HepG2 (cell line): ENCODE results near the gene ADIPOR2. TPM values are rescaled to one million over a fixed set of nuclear protein-coding genes. Genes with fewer than 3 reads are reported as not detected.

ENCODE experiments used
- ATF7-NPFF ChIP-seq: sonication (generic); formaldehyde crosslinking; IDR thresholded peaks from 2 replicates; pipeline ENCODE4 v1.8.1; 2023; ENCODE audit warnings: mild to moderate bottlenecking, low read depth, missing genetic modification reagents, moderate library complexity
- NFKB2 ChIP-seq: sonication (generic); formaldehyde crosslinking; IDR thresholded peaks from 2 replicates; pipeline ENCODE4 v1.4.0; 2020; ENCODE audit warnings: missing genetic modification reagents, borderline replicate concordance
- NR1H2 ChIP-seq: sonication (generic); formaldehyde crosslinking; IDR thresholded peaks from 2 replicates; pipeline ENCODE4 v1.8.1; 2022; ENCODE audit warnings: low read depth, missing genetic modification reagents, borderline replicate concordance
- RELA ChIP-seq: sonication (generic); formaldehyde crosslinking; IDR thresholded peaks from 2 replicates; pipeline ENCODE4 v1.4.0; 2020; ENCODE audit warnings: missing genetic modification reagents
- TMF1 ChIP-seq: sonication (generic); formaldehyde crosslinking; IDR thresholded peaks from 2 replicates; pipeline ENCODE4 v1.8.1; 2022; ENCODE audit warnings: low read depth, missing genetic modification reagents
- ZFP36L2 ChIP-seq: sonication (generic); formaldehyde crosslinking; IDR thresholded peaks from 2 replicates; pipeline ENCODE4 v1.4.0; 2020; ENCODE audit warnings: missing genetic modification reagents
- ZNF619 ChIP-seq: sonication (generic); formaldehyde crosslinking; IDR thresholded peaks from 2 replicates; pipeline ENCODE4 v1.4.0; 2020; ENCODE audit warnings: mild to moderate bottlenecking, missing genetic modification reagents
- ZNF816 ChIP-seq: sonication (generic); formaldehyde crosslinking; IDR thresholded peaks from 2 replicates; pipeline ENCODE4 v1.8.0; 2022; ENCODE audit warnings: missing genetic modification reagents, mild to moderate bottlenecking, borderline replicate concordance
- ZNF850 ChIP-seq: sonication (generic); formaldehyde crosslinking; conservative IDR thresholded peaks from 2 replicates; pipeline ENCODE4 v1.9.0; 2021; ENCODE audit warnings: mild to moderate bottlenecking, missing genetic modification reagents
- ZNF891 ChIP-seq: sonication (generic); formaldehyde crosslinking; IDR thresholded peaks from 2 replicates; pipeline ENCODE4 v1.5.0; 2020; ENCODE audit warnings: mild to moderate bottlenecking, missing genetic modification reagents
- polyA plus RNA-seq, 8 experiments: library from polyadenylated mRNA; depleted of rRNA in 3 of 8; stranded (reverse) in 7 of 8; unstranded in 1 of 8; fragments of >200 nt; fragmentation: Illumina TruSeq in 4 of 8; extraction: Trizol in 4 of 8; gene quantifications; 2 replicates each; pipeline versions ENCODE4 v1.2.1 to v1.2.3, GENCODE V29; 2011 to 2016; ENCODE audit warnings: low read depth in 4 of 8, missing spikeins in 1 of 8, mixed read lengths in 1 of 8; ENCODE audit not compliant: insufficient read depth in 1 of 8
- total RNA-seq, 5 experiments: library from RNA; depleted of rRNA; stranded (reverse); fragments of >200 nt; fragmentation: Illumina TruSeq; extraction: Trizol; gene quantifications; 2 replicates each; pipeline ENCODE4 v1.2.3, GENCODE V29; 2016; ENCODE audit warnings: low read depth in 1 of 5
- TF ChIP-seq, protein P1 (sequence below): IDR thresholded peaks from 2 replicates; pipeline ENCODE4 v1.6.1; 2016; ENCODE audit warnings: missing compliant biosample characterization, missing genetic modification reagents, borderline replicate concordance
- TF ChIP-seq, protein P2 (sequence below): sonication (generic); formaldehyde crosslinking; IDR thresholded peaks from 2 replicates; pipeline ENCODE4 v1.8.1; 2023; ENCODE audit warnings: mild to moderate bottlenecking, missing genetic modification reagents, borderline replicate concordance
- TF ChIP-seq, protein P3 (sequence below): sonication (generic); formaldehyde crosslinking; IDR thresholded peaks from 2 replicates; pipeline ENCODE4 v1.5.1; 2020; ENCODE audit warnings: mild to moderate bottlenecking, missing genetic modification reagents, moderate library complexity
- TF ChIP-seq, protein P4 (sequence below): sonication (generic); formaldehyde crosslinking; IDR thresholded peaks from 2 replicates; pipeline ENCODE4 v1.5.0; 2020; ENCODE audit warnings: missing genetic modification reagents
- TF ChIP-seq, protein P5 (sequence below): sonication (generic); formaldehyde crosslinking; IDR thresholded peaks from 2 replicates; pipeline ENCODE4 v1.4.0; 2020; ENCODE audit warnings: missing genetic modification reagents, borderline replicate concordance

The ADIPOR2 gene
- total and polyA plus RNA-seq, 2 of the 13 experiments (the other 11 are each of a cell fraction or from before 2014, with no cell fraction given), result 35.2 to 52.2 TPM

DNA sequence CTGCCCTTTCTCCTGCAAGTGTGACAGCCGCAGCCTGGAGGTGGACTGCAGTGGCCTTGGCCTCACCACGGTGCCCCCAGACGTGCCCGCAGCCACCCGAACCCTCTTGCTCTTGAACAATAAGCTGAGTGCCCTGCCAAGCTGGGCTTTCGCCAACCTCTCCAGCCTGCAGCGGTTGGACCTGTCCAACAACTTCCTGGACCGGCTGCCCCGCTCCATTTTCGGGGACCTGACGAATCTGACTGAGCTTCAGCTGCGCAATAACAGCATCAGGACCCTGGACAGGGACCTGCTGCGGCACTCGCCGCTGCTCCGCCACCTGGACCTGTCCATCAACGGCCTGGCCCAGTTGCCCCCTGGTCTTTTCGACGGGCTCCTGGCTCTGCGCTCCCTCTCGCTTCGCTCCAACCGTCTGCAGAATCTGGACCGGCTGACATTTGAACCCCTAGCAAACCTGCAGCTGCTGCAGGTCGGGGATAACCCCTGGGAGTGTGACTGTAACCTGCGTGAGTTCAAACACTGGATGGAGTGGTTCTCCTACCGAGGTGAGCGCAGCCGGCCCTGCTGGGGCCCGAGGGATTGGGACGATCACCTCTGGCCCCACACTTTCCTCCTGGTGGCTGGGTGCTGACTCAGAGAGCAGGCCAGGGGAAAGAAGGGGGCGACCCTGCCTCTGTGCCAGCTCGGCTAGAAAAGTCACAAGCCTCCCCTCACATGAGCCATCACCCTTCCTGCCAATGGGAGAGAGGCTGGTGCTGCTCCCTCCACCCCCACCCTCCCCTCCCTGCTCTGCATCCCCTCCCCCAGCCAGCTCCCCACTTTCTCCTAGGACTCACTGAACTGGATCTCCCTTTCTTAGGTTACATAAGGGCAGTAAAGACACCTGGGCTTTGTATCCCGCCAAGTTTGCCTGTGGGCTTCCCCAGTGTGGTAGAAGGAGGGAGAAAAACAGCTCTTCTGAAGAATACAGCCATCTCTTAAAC, 140.4 kb downstream of the ADIPOR2 start (continued):
- TF ChIP-seq, protein P1, sequence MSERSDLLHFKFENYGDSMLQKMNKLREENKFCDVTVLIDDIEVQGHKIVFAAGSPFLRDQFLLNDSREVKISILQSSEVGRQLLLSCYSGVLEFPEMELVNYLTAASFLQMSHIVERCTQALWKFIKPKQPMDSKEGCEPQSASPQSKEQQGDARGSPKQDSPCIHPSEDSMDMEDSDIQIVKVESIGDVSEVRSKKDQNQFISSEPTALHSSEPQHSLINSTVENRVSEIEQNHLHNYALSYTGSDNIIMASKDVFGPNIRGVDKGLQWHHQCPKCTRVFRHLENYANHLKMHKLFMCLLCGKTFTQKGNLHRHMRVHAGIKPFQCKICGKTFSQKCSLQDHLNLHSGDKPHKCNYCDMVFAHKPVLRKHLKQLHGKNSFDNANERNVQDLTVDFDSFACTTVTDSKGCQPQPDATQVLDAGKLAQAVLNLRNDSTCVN, result peak; percentile 91
- TF ChIP-seq ZNF891 (CRISPR knock-in tag) (peak; percentile 68; the same call in 1 of the 2 replicates), NFKB2 (peak; percentile 97; the same call in 1 of the 2 replicates), RELA (CRISPR knock-in tag) (no peak), ZNF850 (CRISPR knock-in tag) (no peak), TMF1 (CRISPR knock-in tag) (no peak), ZNF816 (CRISPR knock-in tag) (peak; percentile 45; the same call in 1 of the 2 replicates), NR1H2 (CRISPR knock-in tag) (0 out of 2 replicates have a peak, but pooled peaks have one; percentile 22), ZNF619 (CRISPR knock-in tag) (no peak), ZFP36L2 (CRISPR knock-in tag) (peak; percentile 95), ATF7-NPFF (CRISPR knock-in tag) (peak; percentile 66; the same call in 1 of the 2 replicates)
- TF ChIP-seq, protein P2, sequence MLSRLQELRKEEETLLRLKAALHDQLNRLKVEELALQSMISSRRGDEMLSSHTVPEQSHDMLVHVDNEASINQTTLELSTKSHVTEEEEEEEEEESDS (CRISPR knock-in tag), result 0 out of 2 replicates have a peak, but pooled peaks have one; percentile 49
- TF ChIP-seq, protein P3, sequence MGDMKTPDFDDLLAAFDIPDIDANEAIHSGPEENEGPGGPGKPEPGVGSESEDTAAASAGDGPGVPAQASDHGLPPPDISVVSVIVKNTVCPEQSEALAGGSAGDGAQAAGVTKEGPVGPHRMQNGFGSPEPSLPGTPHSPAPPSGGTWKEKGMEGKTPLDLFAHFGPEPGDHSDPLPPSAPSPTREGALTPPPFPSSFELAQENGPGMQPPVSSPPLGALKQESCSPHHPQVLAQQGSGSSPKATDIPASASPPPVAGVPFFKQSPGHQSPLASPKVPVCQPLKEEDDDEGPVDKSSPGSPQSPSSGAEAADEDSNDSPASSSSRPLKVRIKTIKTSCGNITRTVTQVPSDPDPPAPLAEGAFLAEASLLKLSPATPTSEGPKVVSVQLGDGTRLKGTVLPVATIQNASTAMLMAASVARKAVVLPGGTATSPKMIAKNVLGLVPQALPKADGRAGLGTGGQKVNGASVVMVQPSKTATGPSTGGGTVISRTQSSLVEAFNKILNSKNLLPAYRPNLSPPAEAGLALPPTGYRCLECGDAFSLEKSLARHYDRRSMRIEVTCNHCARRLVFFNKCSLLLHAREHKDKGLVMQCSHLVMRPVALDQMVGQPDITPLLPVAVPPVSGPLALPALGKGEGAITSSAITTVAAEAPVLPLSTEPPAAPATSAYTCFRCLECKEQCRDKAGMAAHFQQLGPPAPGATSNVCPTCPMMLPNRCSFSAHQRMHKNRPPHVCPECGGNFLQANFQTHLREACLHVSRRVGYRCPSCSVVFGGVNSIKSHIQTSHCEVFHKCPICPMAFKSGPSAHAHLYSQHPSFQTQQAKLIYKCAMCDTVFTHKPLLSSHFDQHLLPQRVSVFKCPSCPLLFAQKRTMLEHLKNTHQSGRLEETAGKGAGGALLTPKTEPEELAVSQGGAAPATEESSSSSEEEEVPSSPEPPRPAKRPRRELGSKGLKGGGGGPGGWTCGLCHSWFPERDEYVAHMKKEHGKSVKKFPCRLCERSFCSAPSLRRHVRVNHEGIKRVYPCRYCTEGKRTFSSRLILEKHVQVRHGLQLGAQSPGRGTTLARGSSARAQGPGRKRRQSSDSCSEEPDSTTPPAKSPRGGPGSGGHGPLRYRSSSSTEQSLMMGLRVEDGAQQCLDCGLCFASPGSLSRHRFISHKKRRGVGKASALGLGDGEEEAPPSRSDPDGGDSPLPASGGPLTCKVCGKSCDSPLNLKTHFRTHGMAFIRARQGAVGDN, result peak; percentile 71
- TF ChIP-seq, protein P4, sequence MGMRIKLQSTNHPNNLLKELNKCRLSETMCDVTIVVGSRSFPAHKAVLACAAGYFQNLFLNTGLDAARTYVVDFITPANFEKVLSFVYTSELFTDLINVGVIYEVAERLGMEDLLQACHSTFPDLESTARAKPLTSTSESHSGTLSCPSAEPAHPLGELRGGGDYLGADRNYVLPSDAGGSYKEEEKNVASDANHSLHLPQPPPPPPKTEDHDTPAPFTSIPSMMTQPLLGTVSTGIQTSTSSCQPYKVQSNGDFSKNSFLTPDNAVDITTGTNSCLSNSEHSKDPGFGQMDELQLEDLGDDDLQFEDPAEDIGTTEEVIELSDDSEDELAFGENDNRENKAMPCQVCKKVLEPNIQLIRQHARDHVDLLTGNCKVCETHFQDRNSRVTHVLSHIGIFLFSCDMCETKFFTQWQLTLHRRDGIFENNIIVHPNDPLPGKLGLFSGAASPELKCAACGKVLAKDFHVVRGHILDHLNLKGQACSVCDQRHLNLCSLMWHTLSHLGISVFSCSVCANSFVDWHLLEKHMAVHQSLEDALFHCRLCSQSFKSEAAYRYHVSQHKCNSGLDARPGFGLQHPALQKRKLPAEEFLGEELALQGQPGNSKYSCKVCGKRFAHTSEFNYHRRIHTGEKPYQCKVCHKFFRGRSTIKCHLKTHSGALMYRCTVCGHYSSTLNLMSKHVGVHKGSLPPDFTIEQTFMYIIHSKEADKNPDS (CRISPR knock-in tag), result no peak
- TF ChIP-seq, protein P5, sequence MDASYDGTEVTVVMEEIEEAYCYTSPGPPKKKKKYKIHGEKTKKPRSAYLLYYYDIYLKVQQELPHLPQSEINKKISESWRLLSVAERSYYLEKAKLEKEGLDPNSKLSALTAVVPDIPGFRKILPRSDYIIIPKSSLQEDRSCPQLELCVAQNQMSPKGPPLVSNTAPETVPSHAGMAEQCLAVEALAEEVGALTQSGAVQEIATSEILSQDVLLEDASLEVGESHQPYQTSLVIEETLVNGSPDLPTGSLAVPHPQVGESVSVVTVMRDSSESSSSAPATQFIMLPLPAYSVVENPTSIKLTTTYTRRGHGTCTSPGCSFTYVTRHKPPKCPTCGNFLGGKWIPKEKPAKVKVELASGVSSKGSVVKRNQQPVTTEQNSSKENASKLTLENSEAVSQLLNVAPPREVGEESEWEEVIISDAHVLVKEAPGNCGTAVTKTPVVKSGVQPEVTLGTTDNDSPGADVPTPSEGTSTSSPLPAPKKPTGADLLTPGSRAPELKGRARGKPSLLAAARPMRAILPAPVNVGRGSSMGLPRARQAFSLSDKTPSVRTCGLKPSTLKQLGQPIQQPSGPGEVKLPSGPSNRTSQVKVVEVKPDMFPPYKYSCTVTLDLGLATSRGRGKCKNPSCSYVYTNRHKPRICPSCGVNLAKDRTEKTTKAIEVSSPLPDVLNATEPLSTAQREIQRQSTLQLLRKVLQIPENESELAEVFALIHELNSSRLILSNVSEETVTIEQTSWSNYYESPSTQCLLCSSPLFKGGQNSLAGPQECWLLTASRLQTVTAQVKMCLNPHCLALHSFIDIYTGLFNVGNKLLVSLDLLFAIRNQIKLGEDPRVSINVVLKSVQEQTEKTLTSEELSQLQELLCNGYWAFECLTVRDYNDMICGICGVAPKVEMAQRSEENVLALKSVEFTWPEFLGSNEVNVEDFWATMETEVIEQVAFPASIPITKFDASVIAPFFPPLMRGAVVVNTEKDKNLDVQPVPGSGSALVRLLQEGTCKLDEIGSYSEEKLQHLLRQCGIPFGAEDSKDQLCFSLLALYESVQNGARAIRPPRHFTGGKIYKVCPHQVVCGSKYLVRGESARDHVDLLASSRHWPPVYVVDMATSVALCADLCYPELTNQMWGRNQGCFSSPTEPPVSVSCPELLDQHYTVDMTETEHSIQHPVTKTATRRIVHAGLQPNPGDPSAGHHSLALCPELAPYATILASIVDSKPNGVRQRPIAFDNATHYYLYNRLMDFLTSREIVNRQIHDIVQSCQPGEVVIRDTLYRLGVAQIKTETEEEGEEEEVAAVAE, result peak; percentile 84
